ENCODE results near the gene SOWAHC. TPM values are rescaled to one million over a fixed set of nuclear protein-coding genes. Genes with fewer than 3 reads are reported as not detected.

The SOWAHC gene
- total RNA-seq, 1 experiment from 2014 or later = 13.1 TPM

GRCh38 chr2:109597283-109597682 lies 16.9 kb upstream of the SOWAHC start:
- ChIA-PET CTCF (no interaction called here), POLR2A (ENCODE audit: low non-redundant PET) (no interaction called here)
- Histone ChIP-seq H3K9me3 (ENCODE audit: low read depth, low read length, poor library complexity, severe bottlenecking) (no peaks in the 10 kb centered on the region), H3K36me3 (ENCODE audit: insufficient read depth, low read length, poor library complexity, severe bottlenecking) (no peaks in the 10 kb centered on the region), H3K27me3 (replicated peaks; ENCODE audit: insufficient read depth, low read depth, low read length, poor library complexity) (no peaks in the 10 kb centered on the region), H3K27ac (ENCODE audit: low read depth, low read length, poor library complexity, severe bottlenecking) (no peak overlapping the region), H3K4me3 (ENCODE audit: low read depth, low read length, poor library complexity, severe bottlenecking) (no peak overlapping the region), H3K4me1 (ENCODE audit: insufficient read depth, low read length, poor library complexity, severe bottlenecking) (peaks cover 27% of the 10 kb centered on the region)
- TF ChIP-seq CTCF (conservative IDR thresholded peaks at IDR 0.05; ENCODE audit: low read depth, low read length) = no peak
- no peak for TF ChIP-seq EZH2 (IDR thresholded peaks at IDR 0.05; ENCODE audit: borderline replicate concordance, low read depth, low read length, poor library complexity, severe bottlenecking)
- DNase-seq (ENCODE audit: low spot score) = no peak
- intact Hi-C loops (cut with micrococcal nuclease; ENCODE audit: unreplicated experiment) = no loop called here
- BruUV-seq (replicated peaks) = no TSS peak

- Histone ChIP-seq H3K36me3 (ENCODE audit: insufficient read depth, low read length, poor library complexity, severe bottlenecking) (no peaks in the 10 kb centered on the region), H3K27me3 (replicated peaks; ENCODE audit: insufficient read depth, low read depth, low read length, poor library complexity) (no peaks in the 10 kb centered on the region), H3K9me3 (ENCODE audit: low read depth, low read length, poor library complexity, severe bottlenecking) (no peaks in the 10 kb centered on the region), H3K4me3 (ENCODE audit: low read depth, low read length, poor library complexity, severe bottlenecking) (peak overlapping the region; percentile 7), H3K4me1 (ENCODE audit: insufficient read depth, low read length, poor library complexity, severe bottlenecking) (peaks cover 34% of the 10 kb centered on the region), H3K27ac (ENCODE audit: low read depth, low read length, poor library complexity, severe bottlenecking) (peak overlapping the region; percentile 46)
- intact Hi-C loops (cut with micrococcal nuclease; ENCODE audit: unreplicated experiment) = no loop called here
- no peak for TF ChIP-seq CTCF (conservative IDR thresholded peaks at IDR 0.05; ENCODE audit: low read depth, low read length)
- no peak for TF ChIP-seq EZH2 (IDR thresholded peaks at IDR 0.05; ENCODE audit: borderline replicate concordance, low read depth, low read length, poor library complexity, severe bottlenecking)
- no TSS peak for BruUV-seq (replicated peaks)
- peak; percentile 93 for DNase-seq (ENCODE audit: low spot score)
- POLR2A ChIA-PET (ENCODE audit: low non-redundant PET) = interaction anchor here (0.6 kb wide), 2 partner anchors 20 to 47 kb away, joined by 3 read pairs; no protein-coding TSS in a partner anchor
- CTCF ChIA-PET = no interaction called here
These were observed 12.4 kb upstream of the SOWAHC start for GRCh38 chr2:109601783-109602182.

GRCh38 chr2:109602617-109603188 lies 11.5 kb upstream of the SOWAHC start:
- intact Hi-C loops (cut with micrococcal nuclease; ENCODE audit: unreplicated experiment) = no loop called here
- Histone ChIP-seq H3K4me1 (ENCODE audit: insufficient read depth, low read length, poor library complexity, severe bottlenecking) (peaks cover 39% of the 10 kb centered on the region), H3K9me3 (ENCODE audit: low read depth, low read length, poor library complexity, severe bottlenecking) (no peaks in the 10 kb centered on the region), H3K27ac (ENCODE audit: low read depth, low read length, poor library complexity, severe bottlenecking) (peak overlapping the region; percentile 46), H3K27me3 (replicated peaks; ENCODE audit: insufficient read depth, low read depth, low read length, poor library complexity) (no peaks in the 10 kb centered on the region), H3K4me3 (ENCODE audit: low read depth, low read length, poor library complexity, severe bottlenecking) (no peak overlapping the region), H3K36me3 (ENCODE audit: insufficient read depth, low read length, poor library complexity, severe bottlenecking) (no peaks in the 10 kb centered on the region)
- BruUV-seq (replicated peaks) = no TSS peak
- ChIA-PET POLR2A (ENCODE audit: low non-redundant PET) (no interaction called here), CTCF (no interaction called here)
- TF ChIP-seq CTCF (conservative IDR thresholded peaks at IDR 0.05; ENCODE audit: low read depth, low read length) = no peak
- TF ChIP-seq EZH2 (IDR thresholded peaks at IDR 0.05; ENCODE audit: borderline replicate concordance, low read depth, low read length, poor library complexity, severe bottlenecking) = no peak
- DNase-seq (ENCODE audit: low spot score) = peak; percentile 37

All from A673 (cell line).